GM12878 (cell line): Measurements from ENCODE around the gene TMEM182. TPM values are rescaled to one million over a fixed set of nuclear protein-coding genes. Genes with fewer than 3 reads are reported as not detected.

Experiments
- ATF7 ChIP-seq: fragments of 450-650 bp; IDR thresholded peaks from 2 replicates; pipeline ENCODE4 v1.6.1; 2016; ENCODE audit warnings: low read depth, mild to moderate bottlenecking
- CREB1 ChIP-seq: IDR thresholded peaks from 2 replicates; pipeline ENCODE4 v1.6.1; 2012; ENCODE audit warnings: low read depth, mild to moderate bottlenecking, inconsistent platforms
- EGR1 ChIP-seq, 2 experiments: IDR thresholded peaks; 1 replicate in 1 of 2; 2 replicates in 1 of 2; pipeline ENCODE4 v1.6.1; 2011 to 2012; ENCODE audit warnings: low read depth in 2 of 2, low read length in 2 of 2, borderline replicate concordance in 1 of 2, mild to moderate bottlenecking in 1 of 2, moderate library complexity in 1 of 2
- EP300 ChIP-seq, 2 experiments: fragments of 150-350 bp in 1 of 2; IDR thresholded peaks; 2 replicates each; pipeline ENCODE4 v1.6.1; 2011 to 2012; ENCODE audit warnings: low read depth in 2 of 2, low read length in 2 of 2, borderline replicate concordance in 1 of 2, improper control_type of control experiment in 1 of 2, inconsistent platforms in 1 of 2; ENCODE audit not compliant: control insufficient read depth in 1 of 2
- GATAD2B ChIP-seq: fragments of 450-650 bp; conservative IDR thresholded peaks from 2 replicates; pipeline ENCODE4 v1.6.1; 2017; ENCODE audit warnings: low read depth, mild to moderate bottlenecking, moderate library complexity
- HCFC1 ChIP-seq: fragments of 150-350 bp; IDR thresholded peaks from 2 replicates; pipeline ENCODE4 v1.6.1; 2014; ENCODE audit warnings: low read length
- IRF3 ChIP-seq: fragments of 450-650 bp; IDR thresholded peaks from 2 replicates; pipeline ENCODE4 v1.6.1; 2014; ENCODE audit warnings: mild to moderate bottlenecking
- IRF4 ChIP-seq: IDR thresholded peaks from 2 replicates; pipeline ENCODE4 v1.6.1; 2011; ENCODE audit warnings: low read depth, low read length
- JUNB ChIP-seq: IDR thresholded peaks from 2 replicates; pipeline ENCODE4 v1.6.1; 2016; ENCODE audit warnings: antibody characterized with exemption, mild to moderate bottlenecking
- LARP7 ChIP-seq: fragments of 450-650 bp; IDR thresholded peaks from 2 replicates; pipeline ENCODE4 v1.6.1; 2017; ENCODE audit warnings: mild to moderate bottlenecking
- MLLT1 ChIP-seq: fragments of 450-650 bp; IDR thresholded peaks from 2 replicates; pipeline ENCODE4 v1.6.1; 2016; ENCODE audit warnings: mild to moderate bottlenecking
- NFXL1 ChIP-seq: fragments of 450-650 bp; IDR thresholded peaks from 2 replicates; pipeline ENCODE4 v1.6.1; 2017; ENCODE audit warnings: antibody characterized with exemption, mild to moderate bottlenecking, borderline replicate concordance
- NKRF ChIP-seq: fragments of 450-650 bp; conservative IDR thresholded peaks from 2 replicates; pipeline ENCODE4 v1.6.1; 2017; ENCODE audit warnings: mild to moderate bottlenecking, moderate library complexity
- POU2F2 ChIP-seq: IDR thresholded peaks from 3 replicates; pipeline ENCODE4 v1.6.1; 2011; ENCODE audit warnings: low read depth, mild to moderate bottlenecking, low read length, borderline replicate concordance
- RB1 ChIP-seq: fragments of 450-650 bp; formaldehyde crosslinking; IDR thresholded peaks from 2 replicates; pipeline ENCODE4 v1.6.1; 2017; ENCODE audit warnings: mild to moderate bottlenecking, borderline replicate concordance
- SMARCA5 ChIP-seq: fragments of 450-650 bp; IDR thresholded peaks from 2 replicates; pipeline ENCODE4 v1.6.1; 2017; ENCODE audit warnings: mild to moderate bottlenecking
- TBL1XR1 ChIP-seq: IDR thresholded peaks from 2 replicates; pipeline ENCODE4 v1.6.1; 2012; ENCODE audit warnings: low read depth, low read length, improper control_type of control experiment
- USF1 ChIP-seq: IDR thresholded peaks from 2 replicates; pipeline ENCODE4 v1.6.1; 2011; ENCODE audit warnings: borderline replicate concordance, low read depth, mild to moderate bottlenecking, moderate library complexity, mixed read lengths, low read length; ENCODE audit not compliant: insufficient read depth; ENCODE audit errors: extremely low read length
- USF2 ChIP-seq: IDR thresholded peaks from 2 replicates; pipeline ENCODE4 v1.6.1; 2011; ENCODE audit warnings: low read depth, low read length, improper control_type of control experiment, borderline replicate concordance
- ZNF24 ChIP-seq: fragments of 450-650 bp; IDR thresholded peaks from 2 replicates; pipeline ENCODE4 v1.6.1; 2017; ENCODE audit warnings: antibody characterized with exemption, mild to moderate bottlenecking
- ZNF687 ChIP-seq: fragments of 450-650 bp; IDR thresholded peaks from 2 replicates; pipeline ENCODE4 v1.6.1; 2017; ENCODE audit warnings: mild to moderate bottlenecking, moderate library complexity
- polyA plus RNA-seq, 11 experiments: library from polyadenylated mRNA; depleted of rRNA in 4 of 11; unstranded in 6 of 11; stranded (reverse) in 5 of 11; fragments of >200 nt; fragmentation: Nextera tagmentation in 4 of 11; fragmentation: Illumina TruSeq in 1 of 11; extraction: Ambion mirVana in 4 of 11; extraction: Trizol in 1 of 11; gene quantifications; 1 replicate in 1 of 11; 2 replicates in 10 of 11; pipeline versions ENCODE4 v1.2.1 to v1.2.3, GENCODE V29; 2011 to 2016; ENCODE audit warnings: inconsistent platforms in 2 of 11, missing spikeins in 2 of 11, low read depth in 1 of 11
- total RNA-seq, 4 experiments: library from RNA; depleted of rRNA in 3 of 4; stranded (reverse); fragments of >200 nt in 3 of 4; fragmentation: Illumina TruSeq in 1 of 4; extraction: Trizol in 1 of 4; gene quantifications; 2 replicates each; pipeline versions ENCODE4 v1.2.1 to v1.2.3, GENCODE V29; 2013 to 2021

Gene TMEM182
- total and polyA plus RNA-seq, 10 of the 15 experiments (the other 5 are each of a cell fraction or from before 2014, with no cell fraction given) = 1.8 to 5.4 (median 3.1) TPM

GRCh38 chr2:102737431-102737830 is 24.4 kb upstream of the TMEM182 start (continued):
- TF ChIP-seq CREB1 = no peak
- TF ChIP-seq RB1 = no peak
- TF ChIP-seq SMARCA5 = no peak
- TF ChIP-seq TBL1XR1 = no peak; the same call in 1 of the 2 replicates
- TF ChIP-seq USF1 = no peak
- TF ChIP-seq GATAD2B = no peak
- TF ChIP-seq LARP7 = no peak
- TF ChIP-seq ZNF687 = no peak
- 0 out of 2 replicates have a peak, but pooled peaks have one; percentile 13 for TF ChIP-seq ATF7
- TF ChIP-seq USF2 = no peak
- TF ChIP-seq EGR1 (IDR thresholded peaks at IDR 0.05; ENCODE audit: borderline replicate concordance in 1 of 2, low read depth in 2 of 2, low read length in 2 of 2) = no peak
- TF ChIP-seq POU2F2 = no peak
- TF ChIP-seq HCFC1 = no peak
- TF ChIP-seq ZNF24 = no peak
- no peak for TF ChIP-seq NFXL1
- 0 out of 2 replicates have a peak, but pooled peaks have one; percentile 72 for TF ChIP-seq IRF4
- no peak for TF ChIP-seq IRF3
- no peak for TF ChIP-seq MLLT1
- TF ChIP-seq EP300 (IDR thresholded peaks at IDR 0.05; ENCODE audit: borderline replicate concordance in 1 of 2, control insufficient read depth in 1 of 2, low read depth in 2 of 2, low read length in 2 of 2) = no peak
- peak; percentile 44 for TF ChIP-seq JUNB
- TF ChIP-seq NKRF = no peak
